ENCODE results near the gene NPDC1.

Gene NPDC1

GRCh38 chr9:137078701-137079400 lies 32.9 kb upstream of the NPDC1 start:
- no peak for TF ChIP-seq RARB (CRISPR knock-in tag; IDR thresholded peaks at IDR 0.05)
- no peak for TF ChIP-seq TCF4 (CRISPR knock-in tag; IDR thresholded peaks at IDR 0.05; ENCODE audit: borderline replicate concordance)
- no peak for TF ChIP-seq OSR1 (CRISPR knock-in tag; IDR thresholded peaks at IDR 0.05)
- no peak for TF ChIP-seq BACH2 (CRISPR knock-in tag; IDR thresholded peaks at IDR 0.05; ENCODE audit: borderline replicate concordance)
- no peak for TF ChIP-seq ZFP30 (CRISPR knock-in tag; IDR thresholded peaks at IDR 0.05)
- no peak for ATAC-seq

- ATAC-seq: peak; percentile 12; the same call in 1 of the 3 replicates
- no peak for TF ChIP-seq GLIS3 (CRISPR knock-in tag; IDR thresholded peaks at IDR 0.05)
- TF ChIP-seq SNAI2 (CRISPR knock-in tag; IDR thresholded peaks at IDR 0.05): no peak
- TF ChIP-seq POU6F1 (CRISPR knock-in tag; IDR thresholded peaks at IDR 0.05; ENCODE audit: borderline replicate concordance, low read depth): no peak
- no peak for TF ChIP-seq ZNF8 (CRISPR knock-in tag; IDR thresholded peaks at IDR 0.05)
- TF ChIP-seq TSHZ2 (CRISPR knock-in tag; IDR thresholded peaks at IDR 0.05): no peak
- TF ChIP-seq ZNF565 (CRISPR knock-in tag; conservative IDR thresholded peaks at IDR 0.05; ENCODE audit: low read depth): no peak
- TF ChIP-seq CREB5 (CRISPR knock-in tag; IDR thresholded peaks at IDR 0.05; ENCODE audit: low read depth): no peak
- no peak for TF ChIP-seq ZC3H10 (CRISPR knock-in tag; IDR thresholded peaks at IDR 0.05)
- TF ChIP-seq TOX (CRISPR knock-in tag; IDR thresholded peaks at IDR 0.05; ENCODE audit: borderline replicate concordance): no peak
- no peak for TF ChIP-seq ZFP3 (CRISPR knock-in tag; IDR thresholded peaks at IDR 0.05)
- TF ChIP-seq TCF4 (CRISPR knock-in tag; IDR thresholded peaks at IDR 0.05; ENCODE audit: borderline replicate concordance): no peak
- TF ChIP-seq OSR1 (CRISPR knock-in tag; IDR thresholded peaks at IDR 0.05): no peak
- no peak for TF ChIP-seq ESRRG (CRISPR knock-in tag; IDR thresholded peaks at IDR 0.05)
- TF ChIP-seq ZFP30 (CRISPR knock-in tag; IDR thresholded peaks at IDR 0.05): no peak
- TF ChIP-seq PATZ1 (CRISPR knock-in tag; IDR thresholded peaks at IDR 0.05; ENCODE audit: borderline replicate concordance): no peak
Measured at GRCh38 chr9:137077758-137078693, 32.0 kb upstream of the NPDC1 start.

GRCh38 chr9:137077010-137077747 lies 31.2 kb upstream of the NPDC1 start, which contains the start of gene UAP1L1:
Gene UAP1L1, plus strand, starts transcription at chr9:137077517. Its CDS starts 16 bp downstream, at chr9:137077533.
- peak; percentile 73 for ATAC-seq
- TF ChIP-seq OSR1 (CRISPR knock-in tag; IDR thresholded peaks at IDR 0.05) (no peak), CREB5 (CRISPR knock-in tag; IDR thresholded peaks at IDR 0.05; ENCODE audit: low read depth) (no peak), GLIS3 (CRISPR knock-in tag; IDR thresholded peaks at IDR 0.05) (no peak), ARNTL (CRISPR knock-in tag; IDR thresholded peaks at IDR 0.05; ENCODE audit: borderline replicate concordance, low read depth) (no peak), CSRNP3 (CRISPR knock-in tag; IDR thresholded peaks at IDR 0.05) (no peak), CSDC2 (CRISPR knock-in tag; IDR thresholded peaks at IDR 0.05) (no peak), PATZ1 (CRISPR knock-in tag; IDR thresholded peaks at IDR 0.05; ENCODE audit: borderline replicate concordance) (no peak), BACH2 (CRISPR knock-in tag; IDR thresholded peaks at IDR 0.05; ENCODE audit: borderline replicate concordance) (no peak), ZFP3 (CRISPR knock-in tag; IDR thresholded peaks at IDR 0.05) (no peak), ZNF565 (CRISPR knock-in tag; conservative IDR thresholded peaks at IDR 0.05; ENCODE audit: low read depth) (no peak), RARB (CRISPR knock-in tag; IDR thresholded peaks at IDR 0.05) (no peak)

All from SK-N-SH treated with all-trans-retinoic acid at 6 μM for 48 hours (cell line).